ENCODE data around the gene RNASE11. TPM values are rescaled to one million over a fixed set of nuclear protein-coding genes. Genes with fewer than 3 reads are reported as not detected.

RNASE11 gene
- total RNA-seq, 1 experiment from 2014 or later: not detected

GRCh38 chr14:20563971-20564370 lies 23.8 kb downstream of the RNASE11 start:
- H3K4ac ChIP-seq (ENCODE audit: low read depth, low read length): no peak overlapping the region
- H4K8ac ChIP-seq (replicated peaks; ENCODE audit: insufficient read length, low read depth, low read length): no peak overlapping the region
- no peaks in the 10 kb centered on the region for H3K27me3 Mint-ChIP-seq (ENCODE audit: low read depth)
- no peak overlapping the region for H3K23ac ChIP-seq (ENCODE audit: insufficient read length, low read depth, low read length)
- H3K56ac ChIP-seq (ENCODE audit: insufficient read length, low read depth, low read length): no peak overlapping the region
- H3K4me2 ChIP-seq (ENCODE audit: insufficient read depth, insufficient read length, low read length): no peak overlapping the region
- no peak overlapping the region for H2AFZ ChIP-seq (ENCODE audit: low read length)
- H3K4me3 Mint-ChIP-seq: no peak overlapping the region
- no peak overlapping the region for H3K27ac ChIP-seq (ENCODE audit: insufficient read length, low read depth, low read length)
- H3K36me3 Mint-ChIP-seq (ENCODE audit: insufficient read depth in 1 of 3, low read depth in 3 of 3): peaks cover 6 to 13% (median 12%) of the 10 kb centered on the region in 3 experiments
- DNase-seq: no peak
- H3K4me1 Mint-ChIP-seq: peaks cover 42 to 49% of the 10 kb centered on the region in 2 experiments
- no peaks in the 10 kb centered on the region for H3K27me3 ChIP-seq (ENCODE audit: insufficient read depth, low read length)
- WGBS (ENCODE audit: extremely low coverage, insufficient read length, low lambda C conversion rate): no CpG with 5 or more reads among the region's 1 CpG
- no peak overlapping the region for H2BK20ac ChIP-seq (ENCODE audit: low read depth, low read length, poor library complexity, severe bottlenecking)
- H3K23me2 ChIP-seq (ENCODE audit: insufficient read length, low read depth, low read length, poor library complexity, severe bottlenecking): no peaks in the 10 kb centered on the region
- no peak overlapping the region for H4K5ac ChIP-seq (ENCODE audit: insufficient read length, low read depth, low read length)
- H3K4me1 ChIP-seq (ENCODE audit: insufficient read depth, low read length): peaks cover 2% of the 10 kb centered on the region; the same call in 1 of the 2 replicates
- H3K14ac ChIP-seq (ENCODE audit: insufficient read depth, low read length): no peak overlapping the region
- no peak for TF ChIP-seq CTCF (conservative IDR thresholded peaks at IDR 0.05)
- no peaks in the 10 kb centered on the region for H3K79me1 ChIP-seq (ENCODE audit: insufficient read depth, low read depth, low read length, poor library complexity, severe bottlenecking)
- H3K18ac ChIP-seq (ENCODE audit: insufficient read length, low read depth, low read length): no peak overlapping the region
- no peak overlapping the region for H3K9ac ChIP-seq (ENCODE audit: extremely low read depth, insufficient read length, low read length)
- H2BK5ac ChIP-seq (ENCODE audit: insufficient read length, low read length): no peak overlapping the region
- H2BK12ac ChIP-seq (ENCODE audit: insufficient read length, low read depth, low read length): no peak overlapping the region
- H2AK5ac ChIP-seq (ENCODE audit: insufficient read length, low read length): no peak overlapping the region
- H3T11ph ChIP-seq (ENCODE audit: low read length): no peak overlapping the region
- H3K27ac Mint-ChIP-seq: no peak overlapping the region
- no peaks in the 10 kb centered on the region for H3K79me2 ChIP-seq (ENCODE audit: insufficient read depth, low read length)
- H2BK120ac ChIP-seq (ENCODE audit: low read depth, low read length, poor library complexity, severe bottlenecking): no peak overlapping the region
- H4K91ac ChIP-seq (ENCODE audit: insufficient read length, low read depth, low read length): no peak overlapping the region
- no peak overlapping the region for H2BK15ac ChIP-seq (ENCODE audit: low read depth, low read length)
- no peaks in the 10 kb centered on the region for H4K20me1 ChIP-seq (ENCODE audit: control insufficient read depth, insufficient read depth, insufficient read length)
- H3K9me3 Mint-ChIP-seq: peaks cover 8 to 16% of the 10 kb centered on the region in 2 experiments
- H3K9me3 ChIP-seq (ENCODE audit: control insufficient read depth, low read depth, low read length): peaks cover 2% of the 10 kb centered on the region
